NCI-H226 (cell line): ENCODE measurements around the gene LSM2.
"Not testable (repeated sequence)": the region's sequence is repeated elsewhere in the genome, so short reads cannot be mapped to it uniquely, and the experiment has no call there.

Source experiments
- DNase-seq: peaks from one replicate; pipeline ENCODE4 v3.0.0-alpha.2; 2015

The LSM2 gene

GRCh38 chr6:31796993-31797385 lies 9.8 kb downstream of the LSM2 start:
- no peak for DNase-seq

- DNase-seq, result peak; percentile 86
Observed at GRCh38 chr6:31795616-31796298, 11.0 kb downstream of the LSM2 start, which contains the start of gene VARS1. Gene VARS1 (minus strand): TSS chr6:31795752. CDS start chr6:31795217, 535 bp downstream.

GRCh38 chr6:31794866-31795615 lies 11.7 kb downstream of the LSM2 start:
- peak; percentile 33 for DNase-seq

- no peak for DNase-seq
Observed at GRCh38 chr6:31794294-31794865, 12.4 kb downstream of the LSM2 start.

GRCh38 chr6:31793927-31794245 lies 12.9 kb downstream of the LSM2 start:
- DNase-seq, result not testable (repeated sequence)

GRCh38 chr6:31792761-31793171 lies 14.0 kb downstream of the LSM2 start:
- DNase-seq, result peak; percentile 37

GRCh38 chr6:31792090-31792374 lies 14.7 kb downstream of the LSM2 start:
- DNase-seq, result no peak

GRCh38 chr6:31791324-31792089 lies 15.3 kb downstream of the LSM2 start:
- DNase-seq, result no peak

GRCh38 chr6:31785475-31785874 lies 21.3 kb downstream of the LSM2 start:
- DNase-seq, result no peak

- DNase-seq, result no peak
Observed at GRCh38 chr6:31784098-31784925, 22.5 kb downstream of the LSM2 start.

- no peak for DNase-seq
Observed at GRCh38 chr6:31782126-31782855, 24.5 kb downstream of the LSM2 start.

GRCh38 chr6:31781244-31782125 lies 25.3 kb downstream of the LSM2 start:
- no peak for DNase-seq

GRCh38 chr6:31780507-31781243 lies 26.1 kb downstream of the LSM2 start:
- DNase-seq, result no peak

- no peak for DNase-seq
Observed at GRCh38 chr6:31779908-31780307, 26.9 kb downstream of the LSM2 start.

GRCh38 chr6:31778999-31779885 lies 27.5 kb downstream of the LSM2 start:
- DNase-seq, result no peak

GRCh38 chr6:31778193-31778592 lies 28.6 kb downstream of the LSM2 start:
- no peak for DNase-seq

GRCh38 chr6:31777667-31778050 lies 29.1 kb downstream of the LSM2 start:
- no peak for DNase-seq

- DNase-seq, result peak; percentile 98
Observed at GRCh38 chr6:31776989-31777666, 29.6 kb downstream of the LSM2 start, which contains the start of gene VWA7. Gene VWA7 (minus strand): TSS chr6:31777328. CDS start chr6:31776779, 549 bp downstream.
